Measurements from ENCODE around the gene PARVB. TPM values are rescaled to one million over a fixed set of nuclear protein-coding genes. Genes with fewer than 3 reads are reported as not detected.
A peak's percentile ranks its signal among the peaks of the same experiment; 100 is the strongest.

PARVB gene
- total and polyA plus RNA-seq, 3 experiments from 2014 or later = 6.2 to 84.3 (median 82.1) TPM

DNA sequence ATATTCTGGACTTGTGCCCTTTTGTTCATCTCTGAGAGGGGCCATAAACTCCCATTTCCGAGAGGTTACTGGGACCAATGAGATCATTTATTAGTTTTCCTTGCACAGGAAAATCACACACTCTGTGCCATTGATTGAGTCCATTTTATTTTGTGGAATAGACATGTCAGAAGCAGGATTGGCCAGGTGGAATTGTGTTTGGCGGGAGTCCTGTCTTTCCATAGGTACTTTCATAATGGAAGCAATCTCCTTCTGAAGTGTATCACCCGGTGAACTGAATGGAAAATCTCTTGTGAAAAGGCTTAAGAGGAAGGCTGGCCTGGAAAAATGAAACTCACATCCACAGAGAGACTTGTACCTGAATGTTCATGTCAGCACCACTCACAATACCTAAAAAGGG, 93.6 kb downstream of the PARVB start:
- no peaks in the 10 kb centered on the region for H3K9me3 Mint-ChIP-seq
- peaks cover 3 to 35% (median 5%) of the 10 kb centered on the region in 3 donors for H3K36me3 Mint-ChIP-seq

DNA sequence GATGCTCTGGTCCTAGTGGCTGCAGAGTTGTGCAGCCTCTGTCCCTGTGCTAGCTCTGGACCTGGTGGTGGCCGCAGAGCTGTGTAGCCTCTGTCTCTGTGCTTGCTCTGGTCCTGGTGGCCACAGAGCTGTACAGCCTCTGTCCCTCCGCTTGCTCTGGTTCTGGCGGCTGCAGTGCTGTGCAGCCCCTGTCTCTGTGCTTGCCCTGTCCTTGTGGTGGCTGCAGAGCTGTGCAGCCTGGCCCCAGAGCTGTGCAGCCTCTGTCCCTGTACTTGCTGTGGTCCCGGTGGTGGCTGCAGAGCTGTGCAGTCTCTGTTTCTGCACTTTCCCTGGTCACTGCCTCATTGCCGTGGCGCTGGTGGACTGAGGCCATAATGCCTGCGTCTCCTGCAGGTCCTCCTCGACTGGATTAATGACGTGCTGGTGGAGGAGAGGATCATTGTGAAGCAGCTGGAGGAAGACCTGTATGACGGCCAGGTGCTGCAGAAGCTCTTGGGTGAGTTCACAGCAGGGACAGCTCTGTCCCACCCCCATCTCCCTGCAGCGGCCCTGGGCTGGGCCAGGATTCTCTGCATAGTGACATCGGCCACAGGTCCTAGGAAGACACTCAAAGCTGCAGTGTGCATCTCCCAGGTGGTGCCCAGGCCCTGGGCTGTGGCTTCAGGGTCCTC, 94.7 kb downstream of the PARVB start:
- no peaks in the 10 kb centered on the region for H3K36me3 ChIP-seq (ENCODE audit: insufficient read depth, low read length)
- no peaks in the 10 kb centered on the region for H3K27me3 ChIP-seq (ENCODE audit: insufficient read depth, low read length, poor library complexity, severe bottlenecking)
- ChIA-PET CTCF (no interaction called here), POLR2A (no interaction called here)
- H3K9me3 Mint-ChIP-seq = peaks cover 0 to 2% (median 0%) of the 10 kb centered on the region in 5 donors
- H3K27me3 Mint-ChIP-seq = no peaks in the 10 kb centered on the region
- H3K9me3 ChIP-seq (ENCODE audit: low read length) = no peaks in the 10 kb centered on the region
- H3K4me1 Mint-ChIP-seq = no peaks in the 10 kb centered on the region
- no peak overlapping the region for H3K4me3 Mint-ChIP-seq
- H3K4me1 ChIP-seq (ENCODE audit: insufficient read depth, low read length) = no peaks in the 10 kb centered on the region
- no peak overlapping the region for H3K27ac Mint-ChIP-seq
- no peak for DNase-seq
- H3K36me3 Mint-ChIP-seq = peaks cover 3 to 35% (median 5%) of the 10 kb centered on the region in 3 donors
- no peak overlapping the region for H3K27ac ChIP-seq (ENCODE audit: low read depth, low read length)
- no peak overlapping the region for H3K4me3 ChIP-seq (ENCODE audit: low read length)

More for the DNA sequence above, 93.6 kb downstream of the PARVB start:
- no peaks in the 10 kb centered on the region for H3K36me3 ChIP-seq (ENCODE audit: insufficient read depth, low read length)
- Mint-ChIP-seq H3K4me3 (no peak overlapping the region), H3K27me3 (no peaks in the 10 kb centered on the region), H3K4me1 (no peaks in the 10 kb centered on the region), H3K27ac (peak overlapping the region in 1 of 8 donors; percentile 27)
- no peaks in the 10 kb centered on the region for H3K27me3 ChIP-seq (ENCODE audit: insufficient read depth, low read length, poor library complexity, severe bottlenecking)
- H3K27ac ChIP-seq (ENCODE audit: low read depth, low read length) = no peak overlapping the region
- no peak for DNase-seq
- ChIA-PET POLR2A (no interaction called here), CTCF (no interaction called here)
- H3K9me3 ChIP-seq (ENCODE audit: low read length) = no peaks in the 10 kb centered on the region
- H3K4me3 ChIP-seq (ENCODE audit: low read length) = no peak overlapping the region
- H3K4me1 ChIP-seq (ENCODE audit: insufficient read depth, low read length) = no peaks in the 10 kb centered on the region

- no peak overlapping the region for H3K27ac ChIP-seq (ENCODE audit: low read depth, low read length)
- no peak overlapping the region for H3K4me3 ChIP-seq (ENCODE audit: low read length)
- Mint-ChIP-seq H3K27ac (peak overlapping the region in 3 of 8 donors; percentile 17 to 40 (median 23)), H3K36me3 (peaks cover 3 to 35% (median 5%) of the 10 kb centered on the region in 3 donors), H3K4me1 (no peaks in the 10 kb centered on the region), H3K9me3 (peaks cover 0 to 2% (median 0%) of the 10 kb centered on the region in 5 donors), H3K4me3 (no peak overlapping the region), H3K27me3 (no peaks in the 10 kb centered on the region)
- no peaks in the 10 kb centered on the region for H3K4me1 ChIP-seq (ENCODE audit: insufficient read depth, low read length)
- no peaks in the 10 kb centered on the region for H3K36me3 ChIP-seq (ENCODE audit: insufficient read depth, low read length)
- ChIA-PET CTCF (no interaction called here), POLR2A (no interaction called here)
- DNase-seq = no peak
- no peaks in the 10 kb centered on the region for H3K27me3 ChIP-seq (ENCODE audit: insufficient read depth, low read length, poor library complexity, severe bottlenecking)
- no peaks in the 10 kb centered on the region for H3K9me3 ChIP-seq (ENCODE audit: low read length)
Measured at GRCh38 chr22:44119669-44120313, 95.7 kb downstream of the PARVB start.

GRCh38 chr22:44120314-44120704, 96.2 kb downstream of the PARVB start:
- Histone ChIP-seq H3K4me1 (ENCODE audit: insufficient read depth, low read length) (no peaks in the 10 kb centered on the region), H3K4me3 (ENCODE audit: low read length) (no peak overlapping the region), H3K27me3 (ENCODE audit: insufficient read depth, low read length, poor library complexity, severe bottlenecking) (no peaks in the 10 kb centered on the region), H3K9me3 (ENCODE audit: low read length) (no peaks in the 10 kb centered on the region), H3K36me3 (ENCODE audit: insufficient read depth, low read length) (no peaks in the 10 kb centered on the region), H3K27ac (ENCODE audit: low read depth, low read length) (no peak overlapping the region)
- DNase-seq = no peak
- Mint-ChIP-seq H3K4me3 (no peak overlapping the region), H3K36me3 (peaks cover 3 to 35% (median 10%) of the 10 kb centered on the region in 3 donors), H3K9me3 (peaks cover 0 to 5% (median 4%) of the 10 kb centered on the region in 5 donors), H3K4me1 (no peaks in the 10 kb centered on the region), H3K27me3 (no peaks in the 10 kb centered on the region), H3K27ac (peak overlapping the region in 2 of 8 donors; percentile 17 to 23)
- POLR2A ChIA-PET = no interaction called here
- CTCF ChIA-PET = no interaction called here

GRCh38 chr22:44125421-44125820, 101.3 kb downstream of the PARVB start:
- Mint-ChIP-seq H3K36me3 (peaks cover 3 to 31% (median 27%) of the 10 kb centered on the region in 3 donors), H3K4me1 (no peaks in the 10 kb centered on the region), H3K27ac (no peak overlapping the region), H3K9me3 (peaks cover 11 to 22% (median 18%) of the 10 kb centered on the region in 5 donors), H3K4me3 (no peak overlapping the region), H3K27me3 (peaks cover 0 to 5% of the 10 kb centered on the region in 2 donors)
- Histone ChIP-seq H3K27me3 (ENCODE audit: insufficient read depth, low read length, poor library complexity, severe bottlenecking) (no peaks in the 10 kb centered on the region), H3K36me3 (ENCODE audit: insufficient read depth, low read length) (no peaks in the 10 kb centered on the region), H3K4me1 (ENCODE audit: insufficient read depth, low read length) (no peaks in the 10 kb centered on the region), H3K27ac (ENCODE audit: low read depth, low read length) (no peak overlapping the region), H3K4me3 (ENCODE audit: low read length) (no peak overlapping the region), H3K9me3 (ENCODE audit: low read length) (no peaks in the 10 kb centered on the region)
- POLR2A ChIA-PET = no interaction called here
- DNase-seq = no peak
- CTCF ChIA-PET = no interaction called here

DNA sequence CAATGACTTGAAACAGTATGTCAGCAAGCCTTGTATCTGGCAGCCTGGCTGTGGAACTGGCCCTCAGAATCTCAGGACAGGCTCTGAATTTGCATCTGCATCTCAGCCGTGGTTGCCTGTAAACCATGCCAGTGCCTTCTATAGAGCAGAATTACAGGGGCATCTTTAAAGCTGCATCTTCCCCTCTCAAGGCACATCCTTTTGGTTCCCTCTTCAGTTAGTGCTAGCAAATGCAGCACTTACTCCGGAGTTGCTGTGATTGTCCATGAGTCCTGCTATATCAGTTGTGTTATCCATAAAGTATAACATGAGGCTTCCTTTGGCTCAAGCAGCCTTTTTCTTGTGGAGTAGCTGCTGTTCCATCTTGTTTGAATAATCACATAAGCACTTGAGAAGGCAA, 102.7 kb downstream of the PARVB start:
- Histone ChIP-seq H3K4me3 (ENCODE audit: low read length) (no peak overlapping the region), H3K4me1 (ENCODE audit: insufficient read depth, low read length) (no peaks in the 10 kb centered on the region), H3K27me3 (ENCODE audit: insufficient read depth, low read length, poor library complexity, severe bottlenecking) (no peaks in the 10 kb centered on the region), H3K9me3 (ENCODE audit: low read length) (no peaks in the 10 kb centered on the region), H3K27ac (ENCODE audit: low read depth, low read length) (no peak overlapping the region), H3K36me3 (ENCODE audit: insufficient read depth, low read length) (no peaks in the 10 kb centered on the region)
- ChIA-PET CTCF (no interaction called here), POLR2A (no interaction called here)
- DNase-seq = no peak
- Mint-ChIP-seq H3K9me3 (peaks cover 11 to 22% (median 18%) of the 10 kb centered on the region in 5 donors), H3K27me3 (peaks cover 0 to 5% of the 10 kb centered on the region in 2 donors), H3K4me3 (no peak overlapping the region), H3K36me3 (peaks cover 6 to 28% (median 27%) of the 10 kb centered on the region in 3 donors), H3K4me1 (no peaks in the 10 kb centered on the region), H3K27ac (no peak overlapping the region)

- Mint-ChIP-seq H3K9me3 (peaks cover 11 to 22% (median 18%) of the 10 kb centered on the region in 5 donors), H3K4me1 (no peaks in the 10 kb centered on the region), H3K4me3 (no peak overlapping the region), H3K27me3 (peaks cover 0 to 5% of the 10 kb centered on the region in 2 donors), H3K27ac (peak overlapping the region in 1 of 8 donors; percentile 35), H3K36me3 (peaks cover 6 to 31% (median 27%) of the 10 kb centered on the region in 3 donors)
- DNase-seq = no peak
- Histone ChIP-seq H3K27ac (ENCODE audit: low read depth, low read length) (no peak overlapping the region), H3K4me1 (ENCODE audit: insufficient read depth, low read length) (no peaks in the 10 kb centered on the region), H3K36me3 (ENCODE audit: insufficient read depth, low read length) (no peaks in the 10 kb centered on the region), H3K9me3 (ENCODE audit: low read length) (no peaks in the 10 kb centered on the region), H3K4me3 (ENCODE audit: low read length) (no peak overlapping the region), H3K27me3 (ENCODE audit: insufficient read depth, low read length, poor library complexity, severe bottlenecking) (no peaks in the 10 kb centered on the region)
- ChIA-PET CTCF (no interaction called here), POLR2A (no interaction called here)
Measured at GRCh38 chr22:44127356-44127755, 103.3 kb downstream of the PARVB start.

DNA sequence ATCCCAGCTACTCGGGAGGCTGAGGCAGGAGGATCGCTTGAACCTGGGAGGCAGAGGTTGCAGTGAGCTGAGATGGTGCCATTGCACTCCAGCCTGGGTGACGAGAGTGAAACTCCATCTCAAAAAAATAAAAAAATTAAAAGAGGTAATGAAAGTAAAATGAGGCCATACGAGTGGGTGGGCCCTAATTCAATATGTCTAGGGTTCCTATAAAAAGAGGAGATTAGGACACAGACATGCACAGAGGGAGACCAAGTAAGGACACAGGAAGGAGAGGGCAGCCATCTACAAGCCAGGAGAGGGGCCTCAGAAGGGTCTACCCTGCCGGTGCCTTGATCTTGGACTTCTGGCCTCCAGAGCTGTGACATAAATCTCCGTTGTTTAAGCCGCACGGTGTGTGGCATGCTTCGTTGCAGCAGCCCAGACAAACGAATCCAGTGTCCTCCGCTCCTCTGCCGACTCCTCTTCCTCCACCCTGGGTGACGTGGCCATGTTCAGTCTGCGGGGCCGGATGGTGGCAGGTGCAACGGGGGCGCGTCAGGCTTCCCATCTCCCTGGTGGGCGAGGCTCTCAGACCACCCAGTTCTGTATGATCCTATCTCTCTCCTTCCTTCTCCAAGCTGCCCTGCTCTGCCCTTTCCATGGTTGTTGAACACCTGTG, 105.0 kb downstream of the PARVB start:
- Mint-ChIP-seq H3K27ac (no peak overlapping the region), H3K27me3 (peaks cover 0 to 5% of the 10 kb centered on the region in 2 donors), H3K36me3 (peaks cover 8 to 42% (median 27%) of the 10 kb centered on the region in 3 donors), H3K4me3 (no peak overlapping the region), H3K4me1 (no peaks in the 10 kb centered on the region), H3K9me3 (peaks cover 10 to 22% (median 18%) of the 10 kb centered on the region in 5 donors)
- POLR2A ChIA-PET = no interaction called here
- DNase-seq = no peak
- CTCF ChIA-PET = no interaction called here
- H3K4me1 ChIP-seq (ENCODE audit: insufficient read depth, low read length) = no peaks in the 10 kb centered on the region
- no peak overlapping the region for H3K4me3 ChIP-seq (ENCODE audit: low read length)
- no peaks in the 10 kb centered on the region for H3K36me3 ChIP-seq (ENCODE audit: insufficient read depth, low read length)
- no peak overlapping the region for H3K27ac ChIP-seq (ENCODE audit: low read depth, low read length)
- H3K27me3 ChIP-seq (ENCODE audit: insufficient read depth, low read length, poor library complexity, severe bottlenecking) = no peaks in the 10 kb centered on the region
- H3K9me3 ChIP-seq (ENCODE audit: low read length) = no peaks in the 10 kb centered on the region
